BE2C (cell line): ENCODE results near the gene CENPL.
A peak's percentile ranks its signal among the peaks of the same experiment; 100 is the strongest.

Experiments used
- DNase-seq: peaks from one replicate; pipeline ENCODE4 v3.0.0-alpha.2; 2020
- H3K27me3 ChIP-seq: fragments of 250-450 bp; sonication (Bioruptor Pico); 2 replicates; pipeline ENCODE4 v1.5.1; 2020; ENCODE audit warnings: mild to moderate bottlenecking
- H3K36me3 ChIP-seq: fragments of 250-450 bp; sonication (Bioruptor Pico); 2 replicates; pipeline ENCODE4 v1.5.1; 2020; ENCODE audit warnings: mild to moderate bottlenecking
- H3K4me1 ChIP-seq: fragments of 250-450 bp; sonication (Bioruptor Pico); 2 replicates; pipeline ENCODE4 v1.5.1; 2020
- H3K4me3 ChIP-seq: 2 replicates; pipeline ENCODE4 v1.5.1; 2011; ENCODE audit warnings: low read depth, low read length
- H3K9me3 ChIP-seq: fragments of 250-450 bp; sonication (Bioruptor Pico); 2 replicates; pipeline ENCODE4 v1.5.1; 2020
- TF ChIP-seq, protein P1 (sequence below): IDR thresholded peaks from 2 replicates; pipeline ENCODE4 v1.5.1; 2012; ENCODE audit warnings: mild to moderate bottlenecking, low read depth, low read length

The CENPL gene

GRCh38 chr1:173868266-173869020, 43.8 kb upstream of the CENPL start, which contains the start of gene ZBTB37:
Gene ZBTB37, plus strand, starts transcription at chr1:173868380. Its CDS starts 1,846 bp downstream, at chr1:173870226.
- peaks cover 12% of the 10 kb centered on the region for H3K4me1 ChIP-seq
- peak; percentile 92 for DNase-seq
- TF ChIP-seq, protein P1, sequence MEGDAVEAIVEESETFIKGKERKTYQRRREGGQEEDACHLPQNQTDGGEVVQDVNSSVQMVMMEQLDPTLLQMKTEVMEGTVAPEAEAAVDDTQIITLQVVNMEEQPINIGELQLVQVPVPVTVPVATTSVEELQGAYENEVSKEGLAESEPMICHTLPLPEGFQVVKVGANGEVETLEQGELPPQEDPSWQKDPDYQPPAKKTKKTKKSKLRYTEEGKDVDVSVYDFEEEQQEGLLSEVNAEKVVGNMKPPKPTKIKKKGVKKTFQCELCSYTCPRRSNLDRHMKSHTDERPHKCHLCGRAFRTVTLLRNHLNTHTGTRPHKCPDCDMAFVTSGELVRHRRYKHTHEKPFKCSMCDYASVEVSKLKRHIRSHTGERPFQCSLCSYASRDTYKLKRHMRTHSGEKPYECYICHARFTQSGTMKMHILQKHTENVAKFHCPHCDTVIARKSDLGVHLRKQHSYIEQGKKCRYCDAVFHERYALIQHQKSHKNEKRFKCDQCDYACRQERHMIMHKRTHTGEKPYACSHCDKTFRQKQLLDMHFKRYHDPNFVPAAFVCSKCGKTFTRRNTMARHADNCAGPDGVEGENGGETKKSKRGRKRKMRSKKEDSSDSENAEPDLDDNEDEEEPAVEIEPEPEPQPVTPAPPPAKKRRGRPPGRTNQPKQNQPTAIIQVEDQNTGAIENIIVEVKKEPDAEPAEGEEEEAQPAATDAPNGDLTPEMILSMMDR: no peak
- no peaks in the 10 kb centered on the region for H3K9me3 ChIP-seq
- no peaks in the 10 kb centered on the region for H3K27me3 ChIP-seq
- H3K4me3 ChIP-seq: peak within 1 kb of the TSS; percentile 95
- peaks cover 43% of the 10 kb centered on the region for H3K36me3 ChIP-seq

DNA sequence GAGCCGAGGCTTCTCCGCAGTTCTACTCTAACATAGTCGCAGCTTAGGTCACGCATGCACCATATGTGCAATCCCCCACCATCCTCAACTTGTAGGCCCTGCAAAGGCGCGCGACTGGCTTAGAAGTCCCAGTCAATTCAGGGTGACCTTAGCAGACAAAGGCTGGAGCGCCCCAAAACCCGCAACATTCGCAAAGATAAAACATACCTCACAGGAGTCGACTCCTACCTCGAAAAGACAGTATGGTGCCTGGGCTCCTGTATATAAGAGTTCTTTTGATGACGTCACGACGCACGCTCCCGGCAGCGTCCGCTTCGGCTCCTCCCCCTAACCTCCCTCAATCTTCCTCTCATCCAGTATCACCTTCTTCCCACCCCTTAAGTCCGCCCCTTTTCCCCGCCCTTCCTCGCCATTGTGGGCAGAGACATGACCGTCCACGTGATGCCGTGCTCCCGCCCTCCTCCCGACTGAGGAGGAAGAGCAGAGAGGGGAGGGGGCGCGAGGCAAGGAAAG, 43.1 kb upstream of the CENPL start, which contains the start of gene GAS5:
Gene GAS5 (minus strand): TSS at position 237 of the 513 bp plus-strand sequence.
- DNase-seq: peak; percentile 100
- Histone ChIP-seq H3K4me3 (peak within 1 kb of the TSS; percentile 95), H3K36me3 (peaks cover 49% of the 10 kb centered on the region), H3K9me3 (no peaks in the 10 kb centered on the region), H3K27me3 (no peaks in the 10 kb centered on the region), H3K4me1 (peaks cover 12% of the 10 kb centered on the region)
- TF ChIP-seq, protein P1: no peak

GRCh38 chr1:173867141-173867752, 42.6 kb upstream of the CENPL start:
- Histone ChIP-seq H3K27me3 (no peaks in the 10 kb centered on the region), H3K4me3 (peak overlapping the region; percentile 95), H3K9me3 (no peaks in the 10 kb centered on the region), H3K4me1 (peaks cover 12% of the 10 kb centered on the region), H3K36me3 (peaks cover 54% of the 10 kb centered on the region)
- TF ChIP-seq, protein P1: no peak
- DNase-seq: peak; percentile 13

DNA sequence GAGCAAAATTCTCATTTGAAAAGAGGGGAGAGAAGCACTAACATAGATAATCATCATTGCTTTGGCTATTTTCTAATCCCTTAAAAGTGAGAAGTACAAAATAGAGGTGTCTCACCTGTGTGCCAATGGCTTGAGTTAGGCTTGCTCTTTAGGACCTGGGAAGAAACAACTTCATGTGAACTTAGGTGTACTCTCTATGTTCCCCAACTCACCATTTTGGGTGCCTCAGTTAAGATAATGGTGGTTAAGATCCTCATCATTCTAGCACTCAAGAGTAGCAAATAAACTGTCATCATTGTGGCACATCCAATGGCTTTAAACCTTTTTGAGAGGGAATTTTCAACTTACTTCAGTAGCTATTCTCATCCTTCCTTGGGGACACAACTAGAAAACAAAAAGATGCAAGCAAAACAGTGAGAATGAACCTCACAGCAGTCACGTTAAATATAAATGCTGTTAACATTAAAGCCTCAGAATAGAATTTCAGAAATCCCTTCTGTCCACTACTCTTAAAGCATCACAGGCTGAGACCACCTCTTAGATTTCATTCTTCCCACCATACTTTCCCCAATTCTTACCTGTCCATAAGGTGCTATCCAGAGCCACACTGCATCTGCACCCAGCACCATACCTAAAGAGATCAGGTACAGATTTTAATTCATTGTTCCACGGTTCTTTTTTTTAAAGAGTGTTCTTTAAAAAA, 41.9 kb upstream of the CENPL start:
- peaks cover 12% of the 10 kb centered on the region for H3K4me1 ChIP-seq

DNA sequence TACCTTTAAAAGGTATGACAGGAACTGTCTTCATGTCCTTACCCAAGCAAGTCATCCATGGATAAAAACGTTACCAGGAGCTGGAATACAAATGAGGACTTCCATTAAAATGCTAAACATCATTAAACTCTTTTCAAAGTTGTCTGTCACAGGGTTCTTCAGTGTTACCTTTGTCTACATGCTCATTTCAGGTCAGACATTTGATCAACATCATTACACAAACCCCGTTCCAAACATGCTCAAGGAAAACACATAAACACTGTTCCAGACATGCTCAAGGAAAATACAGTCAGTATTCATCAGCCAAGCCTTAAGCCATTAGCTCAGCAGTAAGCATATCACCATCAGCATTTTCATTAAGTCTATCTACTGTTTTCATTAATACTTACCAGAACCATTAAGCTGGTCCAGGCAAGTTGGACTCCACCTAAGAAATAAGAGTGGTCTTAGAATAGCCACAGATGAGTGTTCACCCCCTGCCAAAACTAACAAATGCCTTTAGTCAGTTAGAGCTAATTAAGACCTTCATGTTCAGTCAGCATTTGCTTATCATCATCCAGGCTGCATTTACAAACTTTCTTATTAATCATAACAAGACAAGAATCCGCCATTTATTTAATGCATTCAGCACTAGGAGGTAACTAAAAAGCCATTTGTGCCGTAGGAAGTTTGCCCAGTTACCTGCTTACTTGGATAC, 40.9 kb upstream of the CENPL start:
- H3K4me3 ChIP-seq: peak overlapping the region; percentile 95
- H3K36me3 ChIP-seq: peaks cover 68% of the 10 kb centered on the region
- H3K27me3 ChIP-seq: no peaks in the 10 kb centered on the region
- DNase-seq: no peak
- H3K9me3 ChIP-seq: no peaks in the 10 kb centered on the region
- H3K4me1 ChIP-seq: peaks cover 2% of the 10 kb centered on the region
- TF ChIP-seq, protein P1: no peak

More for the DNA sequence above, 41.9 kb upstream of the CENPL start:
- Histone ChIP-seq H3K27me3 (no peaks in the 10 kb centered on the region), H3K4me3 (peak overlapping the region; percentile 95), H3K36me3 (peaks cover 59% of the 10 kb centered on the region), H3K9me3 (no peaks in the 10 kb centered on the region)
- DNase-seq: no peak
- TF ChIP-seq, protein P1: no peak
